PC-9 (cell line): ENCODE data around the gene FBF1. TPM values are rescaled to one million over a fixed set of nuclear protein-coding genes. Genes with fewer than 3 reads are reported as not detected.

Experiments used
- BruUV-seq: library from RNA; stranded (reverse); fragments of 400-500 nt; replicated peaks from 2 replicates; lab custom pipeline; 2021; lab: Mats Ljungman, UMichigan
- CTCF ChIA-PET: fragments of 300-600 bp; sonication (Branson Sonifier 250); formaldehyde crosslinking; loops from one replicate; lab custom pipeline; 2022; ENCODE audit warnings: antibody characterized with exemption; lab: Charles Lee
- POLR2A ChIA-PET: fragments of 300-600 bp; sonication (Branson Sonifier 250); formaldehyde crosslinking; loops from one replicate; lab custom pipeline; 2022; ENCODE audit warnings: antibody characterized with exemption; ENCODE audit not compliant: unreplicated experiment; lab: Charles Lee
- DNase-seq, 2 experiments: peaks; one replicate each; pipeline versions ENCODE4 v3.0.0 to v3.0.0-alpha.2; 2015 to 2022; ENCODE audit warnings: mixed read lengths in 1 of 2
- H2AFZ ChIP-seq: fragments of 200-600 bp; sonication (generic); 2 replicates; pipeline ENCODE4 v1.8.1; 2017; ENCODE audit warnings: antibody characterized with exemption
- H3F3A ChIP-seq: fragments of 200-600 bp; sonication (generic); 2 replicates; pipeline ENCODE4 v1.8.1; 2017; ENCODE audit warnings: antibody characterized with exemption, mild to moderate bottlenecking, low read depth; ENCODE audit not compliant: insufficient read depth
- H3K27ac ChIP-seq: fragments of 200-600 bp; sonication (generic); 2 replicates; pipeline ENCODE4 v1.6.1; 2016; ENCODE audit warnings: mixed run types
- H3K27me3 ChIP-seq: fragments of 200-600 bp; sonication (generic); 2 replicates; pipeline ENCODE4 v1.6.1; 2016; ENCODE audit warnings: low read depth, mixed run types; ENCODE audit not compliant: insufficient read depth
- H3K36me3 ChIP-seq: fragments of 200-600 bp; sonication (generic); 2 replicates; pipeline ENCODE4 v1.6.1; 2016; ENCODE audit warnings: low read depth, mixed run types
- H3K4me1 ChIP-seq: fragments of 200-600 bp; sonication (generic); replicated peaks from 2 replicates; pipeline ENCODE4 v1.6.1; 2016; ENCODE audit warnings: mixed run types; ENCODE audit not compliant: insufficient read depth
- H3K4me2 ChIP-seq: fragments of 200-600 bp; sonication (generic); 2 replicates; pipeline ENCODE4 v1.6.1; 2017; ENCODE audit warnings: mixed run types
- H3K4me3 ChIP-seq: fragments of 200-600 bp; sonication (generic); 2 replicates; pipeline ENCODE4 v1.6.1; 2016; ENCODE audit warnings: mixed run types
- H3K79me2 ChIP-seq: fragments of 200-600 bp; sonication (generic); 2 replicates; pipeline ENCODE4 v1.6.1; 2017; ENCODE audit warnings: low read depth, mixed run types
- H3K9me2 ChIP-seq: fragments of 200-600 bp; sonication (generic); 2 replicates; pipeline ENCODE4 v1.8.1; 2017; ENCODE audit warnings: mild to moderate bottlenecking; ENCODE audit not compliant: insufficient read depth
- H3K9me3 ChIP-seq: fragments of 200-600 bp; sonication (generic); 2 replicates; pipeline ENCODE4 v1.8.1; 2016; ENCODE audit warnings: low read depth; ENCODE audit not compliant: insufficient read depth
- H4K20me1 ChIP-seq: fragments of 200-600 bp; sonication (generic); 2 replicates; pipeline ENCODE4 v1.8.1; 2017; ENCODE audit not compliant: insufficient read depth
- EZH2 ChIP-seq: fragments of 200-600 bp; sonication (generic); IDR thresholded peaks from 2 replicates; pipeline ENCODE4 v1.8.0; 2017; ENCODE audit warnings: antibody characterized with exemption, low read depth
- intact Hi-C: fragments of 100-400 bp; cut with micrococcal nuclease; formaldehyde crosslinking; loops from one replicate; pipeline ENCODE4 v1.10.0; 2022; ENCODE audit not compliant: unreplicated experiment
- total RNA-seq: library from RNA; stranded (reverse); gene quantifications from 2 replicates; pipeline ENCODE4 v1.2.3, GENCODE V29; 2021
- TF ChIP-seq, protein P1 (sequence below): fragments of 200-600 bp; sonication (generic); conservative IDR thresholded peaks from 2 replicates; pipeline ENCODE4 v1.6.1; 2017; ENCODE audit warnings: mixed run types, antibody characterized with exemption, mild to moderate bottlenecking, moderate library complexity

FBF1 gene
- total RNA-seq, 1 experiment from 2014 or later = 22.5 TPM

DNA sequence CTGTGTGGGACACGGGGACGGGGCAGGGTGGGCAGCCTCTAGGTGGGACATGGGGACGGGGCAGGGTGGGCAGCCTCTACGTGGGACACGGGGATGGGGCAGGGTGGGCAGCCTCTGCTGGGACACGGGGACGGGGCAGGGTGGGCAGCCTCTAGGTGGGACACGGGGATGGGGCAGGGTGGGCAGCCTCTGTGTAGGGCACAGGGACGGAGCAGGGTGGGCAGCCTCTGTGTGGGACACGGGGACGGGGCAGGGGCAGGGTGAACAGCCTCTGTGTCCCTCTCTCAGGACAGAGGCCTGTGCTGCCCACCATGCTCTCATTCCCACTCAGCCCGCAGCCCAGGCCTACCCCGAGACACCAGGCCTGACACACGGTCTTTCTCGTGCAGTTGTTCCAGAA lies 19.2 kb downstream of the FBF1 start:
- POLR2A ChIA-PET = interaction anchor here (0.7 kb wide), 1 partner anchor 66 kb away, joined by 7 read pairs; the partner anchor contains the start of gene WBP2
- no peaks in the 10 kb centered on the region for H4K20me1 ChIP-seq
- CTCF ChIA-PET = no interaction called here
- no peaks in the 10 kb centered on the region for H3K4me1 ChIP-seq
- H3K36me3 ChIP-seq = no peaks in the 10 kb centered on the region
- no peaks in the 10 kb centered on the region for H3K9me3 ChIP-seq
- BruUV-seq = no TSS peak
- no peaks in the 10 kb centered on the region for H3F3A ChIP-seq
- H3K27me3 ChIP-seq = no peaks in the 10 kb centered on the region
- intact Hi-C loops = no loop called here
- TF ChIP-seq, protein P1, sequence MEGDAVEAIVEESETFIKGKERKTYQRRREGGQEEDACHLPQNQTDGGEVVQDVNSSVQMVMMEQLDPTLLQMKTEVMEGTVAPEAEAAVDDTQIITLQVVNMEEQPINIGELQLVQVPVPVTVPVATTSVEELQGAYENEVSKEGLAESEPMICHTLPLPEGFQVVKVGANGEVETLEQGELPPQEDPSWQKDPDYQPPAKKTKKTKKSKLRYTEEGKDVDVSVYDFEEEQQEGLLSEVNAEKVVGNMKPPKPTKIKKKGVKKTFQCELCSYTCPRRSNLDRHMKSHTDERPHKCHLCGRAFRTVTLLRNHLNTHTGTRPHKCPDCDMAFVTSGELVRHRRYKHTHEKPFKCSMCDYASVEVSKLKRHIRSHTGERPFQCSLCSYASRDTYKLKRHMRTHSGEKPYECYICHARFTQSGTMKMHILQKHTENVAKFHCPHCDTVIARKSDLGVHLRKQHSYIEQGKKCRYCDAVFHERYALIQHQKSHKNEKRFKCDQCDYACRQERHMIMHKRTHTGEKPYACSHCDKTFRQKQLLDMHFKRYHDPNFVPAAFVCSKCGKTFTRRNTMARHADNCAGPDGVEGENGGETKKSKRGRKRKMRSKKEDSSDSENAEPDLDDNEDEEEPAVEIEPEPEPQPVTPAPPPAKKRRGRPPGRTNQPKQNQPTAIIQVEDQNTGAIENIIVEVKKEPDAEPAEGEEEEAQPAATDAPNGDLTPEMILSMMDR = no peak
- TF ChIP-seq EZH2 = no peak
- H3K4me2 ChIP-seq = no peak overlapping the region
- H3K4me3 ChIP-seq = no peak overlapping the region
- no peak overlapping the region for H3K27ac ChIP-seq
- no peaks in the 10 kb centered on the region for H3K79me2 ChIP-seq
- no peak overlapping the region for H2AFZ ChIP-seq
- no peaks in the 10 kb centered on the region for H3K9me2 ChIP-seq
- no peak for DNase-seq

DNA sequence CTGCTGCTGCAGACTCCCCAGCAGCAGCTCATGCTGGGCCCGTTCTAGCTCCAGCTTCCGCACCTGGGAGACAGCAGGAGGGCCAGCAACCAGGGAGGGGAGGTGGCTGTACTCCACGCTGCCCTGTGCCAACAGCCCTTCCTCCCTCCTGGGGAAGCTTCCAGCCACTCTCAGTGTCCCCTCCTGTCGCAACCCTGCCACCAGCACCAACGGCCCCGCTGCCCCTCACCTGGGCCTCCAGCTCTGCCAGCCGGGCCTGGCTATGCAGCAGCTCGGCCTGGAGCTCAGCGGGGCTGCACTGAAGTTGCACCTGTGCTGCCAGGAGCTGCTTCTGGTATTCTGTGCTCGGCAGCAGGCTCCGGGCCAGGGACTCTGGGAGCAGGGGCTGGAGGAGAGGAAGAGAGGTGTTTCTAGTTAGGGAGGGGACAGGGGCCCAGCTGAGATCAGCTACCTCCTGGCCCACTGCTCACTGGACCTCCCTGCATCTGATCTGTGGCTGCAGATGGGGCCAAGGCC lies 20.7 kb downstream of the FBF1 start:
- intact Hi-C loops = no loop called here
- Histone ChIP-seq H3K4me2 (no peak overlapping the region), H4K20me1 (no peaks in the 10 kb centered on the region), H3K9me2 (no peaks in the 10 kb centered on the region), H3K36me3 (no peaks in the 10 kb centered on the region), H3K4me1 (no peaks in the 10 kb centered on the region), H3K27me3 (no peaks in the 10 kb centered on the region), H3K79me2 (no peaks in the 10 kb centered on the region), H3F3A (no peaks in the 10 kb centered on the region), H3K27ac (no peak overlapping the region), H3K9me3 (no peaks in the 10 kb centered on the region), H3K4me3 (no peak overlapping the region), H2AFZ (no peak overlapping the region)
- ChIA-PET POLR2A (no interaction called here), CTCF (no interaction called here)
- DNase-seq = no peak
- TF ChIP-seq EZH2 = no peak
- TF ChIP-seq, protein P1 = no peak
- no TSS peak for BruUV-seq

DNA sequence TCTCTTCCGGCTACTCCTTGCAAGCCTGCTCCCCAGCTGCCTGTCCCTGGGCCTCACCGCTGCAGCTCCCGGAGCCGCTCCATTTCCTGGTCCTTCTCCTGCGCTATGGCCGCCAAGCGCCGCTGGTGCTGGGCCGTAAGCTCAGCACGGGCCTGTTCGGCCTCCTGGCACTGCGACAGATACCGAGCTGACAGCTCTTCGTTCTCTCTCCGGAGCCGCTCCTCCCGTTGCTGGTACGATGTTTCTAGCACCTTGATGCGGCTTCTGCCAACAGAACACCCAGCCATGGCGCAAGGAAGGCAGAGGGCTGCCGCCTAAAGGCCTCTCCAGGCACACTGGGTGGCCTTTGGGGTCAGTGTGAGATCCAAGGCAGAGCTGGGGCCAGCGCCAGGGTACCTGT lies 21.2 kb downstream of the FBF1 start:
- H3K9me3 ChIP-seq = no peaks in the 10 kb centered on the region
- H3F3A ChIP-seq = no peaks in the 10 kb centered on the region
- TF ChIP-seq EZH2 = no peak
- TF ChIP-seq, protein P1 = no peak
- ChIA-PET POLR2A (no interaction called here), CTCF (interaction anchor here (0.5 kb wide), 1 partner anchor 52 kb away, joined by 3 read pairs; no protein-coding TSS in a partner anchor)
- H3K9me2 ChIP-seq = no peaks in the 10 kb centered on the region
- H3K4me2 ChIP-seq = no peak overlapping the region
- no TSS peak for BruUV-seq
- no peak overlapping the region for H3K27ac ChIP-seq
- H3K4me1 ChIP-seq = no peaks in the 10 kb centered on the region
- no peaks in the 10 kb centered on the region for H4K20me1 ChIP-seq
- intact Hi-C loops = no loop called here
- no peak overlapping the region for H3K4me3 ChIP-seq
- H3K27me3 ChIP-seq = no peaks in the 10 kb centered on the region
- DNase-seq = no peak
- H2AFZ ChIP-seq = no peak overlapping the region
- H3K36me3 ChIP-seq = no peaks in the 10 kb centered on the region
- H3K79me2 ChIP-seq = no peaks in the 10 kb centered on the region
